ENCODE results near the gene KIF3A. TPM values are rescaled to one million over a fixed set of nuclear protein-coding genes. Genes with fewer than 3 reads are reported as not detected.

KIF3A gene
- total RNA-seq, 1 donor from 2014 or later, result 15.3 TPM

- Mint-ChIP-seq H3K27ac (ENCODE audit: unreplicated experiment) (no peak overlapping the region), H3K4me3 (ENCODE audit: unreplicated experiment) (no peak overlapping the region), H3K4me1 (ENCODE audit: unreplicated experiment) (peaks cover 4% of the 10 kb centered on the region), H3K36me3 (ENCODE audit: unreplicated experiment) (no peaks in the 10 kb centered on the region), H3K27me3 (ENCODE audit: unreplicated experiment) (no peaks in the 10 kb centered on the region), H3K9me3 (ENCODE audit: unreplicated experiment) (no peaks in the 10 kb centered on the region)
- no peak for DNase-seq (ENCODE audit: extremely low spot score, unreplicated experiment)
- no peak for TF ChIP-seq CTCF (IDR thresholded peaks at IDR 0.05)
Measured at GRCh38 chr5:132663771-132664695, 73.3 kb downstream of the KIF3A start.

DNA sequence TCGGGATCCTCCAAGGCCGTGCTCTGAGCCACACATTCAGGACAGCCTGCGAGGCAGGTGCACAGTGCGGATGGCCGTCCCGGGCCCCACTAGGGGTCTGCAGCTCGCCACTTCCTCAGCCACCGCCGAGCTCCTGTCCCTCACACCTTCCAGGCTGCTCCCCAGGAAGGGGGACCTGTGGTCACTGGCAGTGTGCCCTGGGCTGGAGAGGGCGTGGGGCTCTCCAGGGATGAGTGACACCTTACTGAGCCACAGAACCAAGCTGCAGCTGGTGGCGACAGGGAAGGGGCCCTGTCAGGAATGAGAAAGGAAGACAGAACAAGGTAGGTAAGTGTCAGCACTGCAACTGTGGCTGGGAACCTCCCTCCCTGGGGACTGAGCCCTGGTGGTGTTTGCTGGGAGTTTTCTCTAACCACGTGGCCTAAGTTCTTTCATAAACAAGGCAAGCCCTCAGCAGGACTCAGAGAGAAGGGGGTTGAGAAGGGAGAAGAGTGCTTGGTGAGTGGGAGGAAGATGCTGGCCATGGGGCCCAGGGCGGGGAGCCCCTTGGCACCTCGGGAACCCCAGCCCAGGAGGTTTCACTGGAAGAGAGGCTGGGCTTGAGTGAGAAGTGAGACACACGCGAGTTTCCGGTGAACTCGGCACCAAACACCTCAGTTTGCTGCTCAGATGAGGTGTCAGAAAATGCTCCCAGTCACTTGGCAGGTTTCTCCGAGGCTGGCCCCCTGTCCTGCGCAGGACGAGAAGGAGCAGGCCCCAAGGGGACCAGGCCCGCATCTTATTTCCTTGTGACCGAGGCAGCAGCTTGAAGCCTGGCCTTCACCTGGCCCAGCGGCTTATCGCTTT, 74.2 kb downstream of the KIF3A start:
- Mint-ChIP-seq H3K4me1 (ENCODE audit: unreplicated experiment) (peaks cover 4% of the 10 kb centered on the region), H3K27ac (ENCODE audit: unreplicated experiment) (no peak overlapping the region), H3K4me3 (ENCODE audit: unreplicated experiment) (no peak overlapping the region), H3K9me3 (ENCODE audit: unreplicated experiment) (no peaks in the 10 kb centered on the region), H3K36me3 (ENCODE audit: unreplicated experiment) (no peaks in the 10 kb centered on the region), H3K27me3 (ENCODE audit: unreplicated experiment) (no peaks in the 10 kb centered on the region)
- DNase-seq (ENCODE audit: extremely low spot score, unreplicated experiment), result no peak
- TF ChIP-seq CTCF (IDR thresholded peaks at IDR 0.05), result no peak

DNA sequence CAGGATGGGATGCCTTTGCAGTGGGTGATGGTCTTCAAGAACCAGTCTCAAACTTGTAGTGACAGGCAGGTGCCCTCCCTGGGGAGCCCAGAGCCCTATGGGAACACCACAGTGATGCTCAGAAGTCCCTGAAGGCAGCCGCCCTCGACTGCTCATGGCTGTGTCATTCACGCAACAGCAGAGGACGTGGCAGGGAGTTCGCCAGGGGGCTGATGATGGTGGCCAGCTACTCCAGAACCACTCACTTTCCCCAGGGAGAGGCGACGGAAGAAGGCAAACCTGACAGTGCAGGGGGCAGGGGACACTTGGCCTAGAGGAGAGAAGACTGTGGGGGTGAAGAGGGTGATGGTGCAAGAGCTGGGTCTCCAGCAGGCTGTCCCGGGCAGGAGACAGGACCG, 75.3 kb downstream of the KIF3A start:
- Mint-ChIP-seq H3K27me3 (ENCODE audit: unreplicated experiment) (no peaks in the 10 kb centered on the region), H3K4me1 (ENCODE audit: unreplicated experiment) (peaks cover 4% of the 10 kb centered on the region), H3K4me3 (ENCODE audit: unreplicated experiment) (no peak overlapping the region), H3K9me3 (ENCODE audit: unreplicated experiment) (no peaks in the 10 kb centered on the region), H3K36me3 (ENCODE audit: unreplicated experiment) (no peaks in the 10 kb centered on the region), H3K27ac (ENCODE audit: unreplicated experiment) (no peak overlapping the region)
- DNase-seq (ENCODE audit: extremely low spot score, unreplicated experiment), result no peak
- TF ChIP-seq CTCF (IDR thresholded peaks at IDR 0.05), result no peak

DNA sequence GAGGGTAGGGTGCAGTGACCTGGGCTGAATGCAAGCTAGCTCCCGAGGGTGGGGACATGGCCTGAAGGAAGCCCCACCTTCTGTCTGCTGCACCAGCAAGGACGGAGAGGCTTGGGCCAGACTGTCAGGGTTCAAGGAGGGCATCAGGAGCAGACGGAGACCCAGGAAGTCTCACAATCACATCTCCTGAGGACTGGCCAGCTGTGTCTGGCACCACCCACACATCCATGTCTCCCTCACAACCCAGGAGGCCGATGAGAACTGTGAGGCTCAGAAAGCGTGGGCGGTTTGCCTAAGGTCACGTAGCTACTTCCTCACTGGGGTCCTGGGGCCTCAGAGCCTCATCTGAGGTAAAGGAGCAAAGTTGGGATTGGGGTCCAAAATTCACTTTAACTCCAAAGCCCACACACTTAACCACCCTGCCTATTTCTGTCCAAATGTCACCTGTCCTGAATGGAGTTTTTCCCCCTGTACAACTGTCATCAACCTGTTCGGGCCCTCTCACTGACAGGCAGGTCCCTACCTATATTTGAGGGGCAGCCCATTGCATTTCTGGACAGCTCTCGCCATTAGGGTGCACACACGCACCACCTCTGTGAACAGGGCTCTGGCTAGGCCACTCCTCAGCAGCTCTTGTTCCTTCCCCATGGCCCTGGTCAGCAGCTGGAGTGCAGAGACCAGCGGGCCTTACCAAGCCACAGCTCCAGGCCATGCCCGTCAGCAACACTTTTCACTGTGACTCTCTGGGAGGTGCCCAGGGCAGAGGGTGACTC, 75.9 kb downstream of the KIF3A start:
- Mint-ChIP-seq H3K27ac (ENCODE audit: unreplicated experiment) (no peak overlapping the region), H3K4me3 (ENCODE audit: unreplicated experiment) (no peak overlapping the region)
- DNase-seq (ENCODE audit: extremely low spot score, unreplicated experiment), result no peak

More for the DNA sequence above, 75.9 kb downstream of the KIF3A start:
- H3K4me1 Mint-ChIP-seq (ENCODE audit: unreplicated experiment), result peaks cover 4% of the 10 kb centered on the region
- TF ChIP-seq CTCF (IDR thresholded peaks at IDR 0.05), result no peak
- no peaks in the 10 kb centered on the region for H3K36me3 Mint-ChIP-seq (ENCODE audit: unreplicated experiment)
- no peaks in the 10 kb centered on the region for H3K27me3 Mint-ChIP-seq (ENCODE audit: unreplicated experiment)
- no peaks in the 10 kb centered on the region for H3K9me3 Mint-ChIP-seq (ENCODE audit: unreplicated experiment)

Data from osteocyte (in vitro differentiated cells).